Stimulated activated CD4-positive, alpha-beta T cell treated with anti-CD3 and anti-CD28 coated beads, TNF-alpha, amount 100 ng/mL, for 24 hours (primary cell): ENCODE data around the gene PRKCE.
"Not testable (repeated sequence)": the region's sequence is repeated elsewhere in the genome, so short reads cannot be mapped to it uniquely, and the experiment has no call there.

Experiments used
- DNase-seq, 3 experiments: peaks; one replicate each; pipeline ENCODE4 v3.0.0-alpha.2; 2020; ENCODE audit warnings: low read depth in 3 of 3

Gene PRKCE

GRCh38 chr2:45698554-45698953 lies 47.1 kb downstream of the PRKCE start:
- DNase-seq = no peak

- DNase-seq = no peak
Observed at GRCh38 chr2:45699032-45699658, 47.7 kb downstream of the PRKCE start.

GRCh38 chr2:45700407-45701013 lies 49.0 kb downstream of the PRKCE start:
- no peak for DNase-seq

GRCh38 chr2:45705233-45705632 lies 53.8 kb downstream of the PRKCE start:
- DNase-seq = no peak

GRCh38 chr2:45706033-45706432 lies 54.6 kb downstream of the PRKCE start:
- no peak for DNase-seq

- no peak for DNase-seq
Observed at GRCh38 chr2:45707006-45707405, 55.5 kb downstream of the PRKCE start.

- no peak for DNase-seq
Observed at GRCh38 chr2:45707661-45708060, 56.2 kb downstream of the PRKCE start.

- no peak for DNase-seq
Observed at GRCh38 chr2:45708501-45708900, 57.0 kb downstream of the PRKCE start.

GRCh38 chr2:45709137-45709536 lies 57.7 kb downstream of the PRKCE start:
- DNase-seq = no peak

- DNase-seq = no peak
Observed at GRCh38 chr2:45710468-45710867, 59.0 kb downstream of the PRKCE start.

- no peak for DNase-seq
Observed at GRCh38 chr2:45711224-45711623, 59.7 kb downstream of the PRKCE start.

GRCh38 chr2:45712570-45712969 lies 61.1 kb downstream of the PRKCE start:
- no peak for DNase-seq

GRCh38 chr2:45713136-45713535 lies 61.7 kb downstream of the PRKCE start:
- DNase-seq = no peak

- no peak for DNase-seq
Observed at GRCh38 chr2:45713591-45713990, 62.1 kb downstream of the PRKCE start.

- DNase-seq = no peak
Observed at GRCh38 chr2:45714679-45715078, 63.2 kb downstream of the PRKCE start.

- DNase-seq = no peak
Observed at GRCh38 chr2:45715601-45716379, 64.3 kb downstream of the PRKCE start.

- not testable (repeated sequence) for DNase-seq
Observed at GRCh38 chr2:45716432-45716831, 65.0 kb downstream of the PRKCE start.

GRCh38 chr2:45716915-45717314 lies 65.4 kb downstream of the PRKCE start:
- no peak for DNase-seq

- no peak for DNase-seq
Observed at GRCh38 chr2:45720210-45720609, 68.7 kb downstream of the PRKCE start.

GRCh38 chr2:45721150-45721549 lies 69.7 kb downstream of the PRKCE start:
- no peak for DNase-seq

GRCh38 chr2:45722477-45722876 lies 71.0 kb downstream of the PRKCE start:
- DNase-seq = no peak

- no peak for DNase-seq
Observed at GRCh38 chr2:45723857-45724256, 72.4 kb downstream of the PRKCE start.

GRCh38 chr2:45724335-45724734 lies 72.9 kb downstream of the PRKCE start:
- DNase-seq = no peak
